Measurements from ENCODE around the gene IQGAP3. TPM values are rescaled to one million over a fixed set of nuclear protein-coding genes. Genes with fewer than 3 reads are reported as not detected.

The IQGAP3 gene
- polyA plus RNA-seq, 1 of the 3 experiments (the other 2 are of a cell fraction) = 15.6 TPM

DNA sequence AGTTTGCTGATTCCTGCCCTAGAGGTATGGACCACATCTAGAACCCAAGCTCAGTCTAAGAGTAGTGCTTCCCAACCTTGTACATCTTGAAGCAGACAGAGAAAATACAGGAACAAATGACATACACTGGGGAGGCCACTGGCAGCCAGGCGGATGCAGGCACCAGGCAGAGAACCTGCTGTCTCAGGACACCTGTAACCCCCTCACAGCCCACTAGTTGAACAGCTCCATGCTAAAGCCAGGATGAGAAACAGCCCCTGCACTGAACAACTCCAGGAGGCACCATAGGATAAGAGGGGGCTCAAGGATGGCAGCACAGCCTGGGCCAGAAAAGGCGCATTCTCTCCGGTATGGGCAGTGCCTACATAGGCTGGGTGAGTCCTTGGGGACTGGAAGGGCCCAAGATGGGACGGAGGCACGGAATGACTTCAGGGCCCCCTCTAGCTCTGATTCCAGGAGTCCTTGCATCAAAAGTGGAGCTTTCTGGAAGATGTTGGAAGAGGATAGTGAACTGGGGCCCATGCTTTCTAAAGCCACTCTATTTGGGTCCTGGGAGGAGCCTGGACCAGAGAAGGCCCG lies 87.8 kb downstream of the IQGAP3 start:
- Histone ChIP-seq H3K4me2 (no peak overlapping the region), H3K4me3 (ENCODE audit: low read depth in 2 of 2, low read length in 1 of 2) (no peak overlapping the region), H3K79me2 (ENCODE audit: insufficient read depth) (peaks cover 83% of the 10 kb centered on the region), H2AFZ (ENCODE audit: low read depth) (no peak overlapping the region), H3K27ac (ENCODE audit: low read depth in 2 of 2, low read length in 1 of 2) (no peak overlapping the region), H3K36me3 (replicated peaks in 1 of 2; ENCODE audit: control insufficient read depth in 1 of 2, insufficient read depth in 2 of 2, low read length in 1 of 2) (peaks cover 12 to 39% of the 10 kb centered on the region in 2 experiments), H3K9ac (no peak overlapping the region), H3F3A (replicated peaks; ENCODE audit: insufficient read depth) (no peaks in the 10 kb centered on the region), H3K4me1 (ENCODE audit: control insufficient read depth in 1 of 2, insufficient read depth in 2 of 2, low read depth in 1 of 2, low read length in 1 of 2) (peaks cover 9 to 28% of the 10 kb centered on the region in 2 experiments; a peak in 3 of 4 replicates), H3K9me3 (no peaks in the 10 kb centered on the region), H4K20me1 (ENCODE audit: insufficient read depth) (peaks cover 98% of the 10 kb centered on the region), H3K27me3 (ENCODE audit: insufficient read depth) (no peaks in the 10 kb centered on the region), H3K9me2 (no peaks in the 10 kb centered on the region)
- ChIA-PET POLR2A (interaction anchor here (0.6 kb wide), 1 partner anchor 15 kb away, joined by 3 read pairs; no protein-coding TSS in a partner anchor), CTCF (interaction anchor here (1.1 to 3.8 kb wide), 7 partner anchors 8 to 124 kb away, joined by 3 to 18 read pairs (median 4); no protein-coding TSS in a partner anchor)
- TF ChIP-seq MXI1 (IDR thresholded peaks at IDR 0.05; ENCODE audit: low read depth, low read length) = no peak
- no peak for TF ChIP-seq NRF1 (IDR thresholded peaks at IDR 0.05; ENCODE audit: low read depth, low read length)
- no peak for TF ChIP-seq USF1 (IDR thresholded peaks at IDR 0.05; ENCODE audit: borderline replicate concordance, low read depth)
- no peak for TF ChIP-seq EP300 (IDR thresholded peaks at IDR 0.05; ENCODE audit: borderline replicate concordance in 1 of 2, low read depth in 1 of 2, low read length in 1 of 2)
- TF ChIP-seq CHD2 (IDR thresholded peaks at IDR 0.05; ENCODE audit: low read length, partially characterized antibody) = no peak
- no peak for TF ChIP-seq IRF3 (IDR thresholded peaks at IDR 0.05; ENCODE audit: low read depth, low read length)
- TF ChIP-seq RFX5 (IDR thresholded peaks at IDR 0.05; ENCODE audit: low read length) = no peak
- no peak for TF ChIP-seq PBX3 (IDR thresholded peaks at IDR 0.05)
- no peak for TF ChIP-seq MAX (IDR thresholded peaks at IDR 0.05; ENCODE audit: low read depth)
- TF ChIP-seq RAD21 (IDR thresholded peaks at IDR 0.05; ENCODE audit: low read length) = no peak
- no peak for TF ChIP-seq RCOR1 (IDR thresholded peaks at IDR 0.05; ENCODE audit: low read length)
- TF ChIP-seq FOSL2 (IDR thresholded peaks at IDR 0.05; ENCODE audit: borderline replicate concordance, low read depth) = no peak
- no peak for TF ChIP-seq POLR2AphosphoS5 (IDR thresholded peaks at IDR 0.05; ENCODE audit: low read depth, low read length)
- no peak for TF ChIP-seq SIN3A (IDR thresholded peaks at IDR 0.05; ENCODE audit: borderline replicate concordance, low read depth, low read length)
- TF ChIP-seq REST (IDR thresholded peaks at IDR 0.05; ENCODE audit: low read depth, low read length) = no peak
- no peak for TF ChIP-seq YY1 (IDR thresholded peaks at IDR 0.05; ENCODE audit: low read depth)
- DNase-seq = no peak
- WGBS (ENCODE audit: low lambda C conversion rate) = 100% methylated on average over 3 of the region's 6 CpGs
